CD4-positive, alpha-beta T cell (primary cell): ENCODE measurements around the gene GMEB2. TPM values are rescaled to one million over a fixed set of nuclear protein-coding genes. Genes with fewer than 3 reads are reported as not detected.
"Not testable (repeated sequence)": the region's sequence is repeated elsewhere in the genome, so short reads cannot be mapped to it uniquely, and the experiment has no call there.

Experiments
- ATAC-seq: fragments of 200-7000 bp; cut with Tn5 transposase; one replicate; pipeline ENCODE4 v1.10.0; 2022; ENCODE audit warnings: mild to moderate bottlenecking; ENCODE audit not compliant: poor library complexity
- CTCF ChIA-PET: fragments of 350-600 bp; sonication (Branson Sonifier 250); formaldehyde crosslinking; loops from one replicate; lab custom pipeline; 2021; ENCODE audit warnings: antibody characterized with exemption, inconsistent platforms; lab: Charles Lee
- POLR2A ChIA-PET: fragments of 350-600 bp; sonication (Branson Sonifier 250); formaldehyde crosslinking; loops from one replicate; lab custom pipeline; 2021; ENCODE audit warnings: antibody characterized with exemption, inconsistent platforms; lab: Charles Lee
- DNase-seq, 14 experiments: peaks; one replicate each; pipeline ENCODE4 v3.0.0-alpha.2; 2013 to 2020; ENCODE audit warnings: mixed read lengths in 2 of 14
- H3K27ac ChIP-seq, 2 donors: one replicate each; pipeline versions ENCODE4 v1.5.1 to v1.7.0; 2013; ENCODE audit warnings: low read length in 2 of 2, low read depth in 1 of 2, mild to moderate bottlenecking in 1 of 2
- H3K27me3 ChIP-seq, 2 experiments: 1 replicate in 1 of 2; 2 replicates in 1 of 2; pipeline versions ENCODE4 v1.6.1 to v1.7.0; 2013; ENCODE audit warnings: low read length in 2 of 2, control low read depth in 1 of 2, mild to moderate bottlenecking in 1 of 2, moderate library complexity in 1 of 2; ENCODE audit not compliant: insufficient read depth in 2 of 2, control insufficient read depth in 1 of 2
- H3K36me3 ChIP-seq: one replicate; pipeline ENCODE4 v1.6.1; 2013; ENCODE audit warnings: low read length, control low read depth; ENCODE audit not compliant: insufficient read depth
- H3K4me1 ChIP-seq: one replicate; pipeline ENCODE4 v1.6.1; 2013; ENCODE audit warnings: low read length, control low read depth; ENCODE audit not compliant: insufficient read depth
- H3K4me3 ChIP-seq: one replicate; pipeline ENCODE4 v1.5.1; 2013; ENCODE audit warnings: mild to moderate bottlenecking, low read length, moderate library complexity
- H3K9me3 ChIP-seq, 2 experiments: 1 replicate in 1 of 2; 2 replicates in 1 of 2; pipeline versions ENCODE4 v1.6.1 to v1.7.0; 2013; ENCODE audit warnings: low read length in 2 of 2, mild to moderate bottlenecking in 2 of 2, control low read depth in 1 of 2, moderate library complexity in 1 of 2; ENCODE audit not compliant: control insufficient read depth in 1 of 2, insufficient read depth in 1 of 2
- H3K27ac Mint-ChIP-seq: one replicate; pipeline ENCODE4 v1.8.0; 2020; ENCODE audit warnings: mixed read lengths
- H3K27me3 Mint-ChIP-seq: one replicate; pipeline ENCODE4 v1.8.0; 2021; ENCODE audit warnings: mixed read lengths
- H3K36me3 Mint-ChIP-seq: one replicate; pipeline ENCODE4 v1.8.0; 2021; ENCODE audit warnings: low read depth, mixed read lengths
- H3K4me1 Mint-ChIP-seq: one replicate; pipeline ENCODE4 v1.8.0; 2021; ENCODE audit warnings: low read depth, mixed read lengths
- H3K4me3 Mint-ChIP-seq: one replicate; pipeline ENCODE4 v1.8.0; 2020; ENCODE audit warnings: mild to moderate bottlenecking, mixed read lengths
- H3K9me3 Mint-ChIP-seq: one replicate; pipeline ENCODE4 v1.8.0; 2020; ENCODE audit warnings: mixed read lengths
- intact Hi-C, 2 experiments: fragments of 100-400 bp; cut with DNase I in 1 of 2; cut with micrococcal nuclease in 1 of 2; formaldehyde crosslinking; loops; one replicate each; pipeline versions ENCODE4 v1.15.1 to v1.9.0; 2023 to 2025; cut with DNase I, micrococcal nuclease
- total RNA-seq, 174 experiments: library from RNA in 2 of 174; stranded (reverse) in 2 of 174; gene quantifications; one replicate each; pipeline ENCODE4 v1.2.3 and lab custom pipeline; 2021 to 2026
- TF ChIP-seq, protein P1 (sequence below): fragments of 200-600 bp; IDR thresholded peaks from one replicate; pipeline ENCODE4 v1.8.0; 2022; ENCODE audit warnings: antibody characterized with exemption, mild to moderate bottlenecking

GMEB2 gene
- total RNA-seq, 2 experiments from 2014 or later = 32.9 to 34.0 TPM

DNA sequence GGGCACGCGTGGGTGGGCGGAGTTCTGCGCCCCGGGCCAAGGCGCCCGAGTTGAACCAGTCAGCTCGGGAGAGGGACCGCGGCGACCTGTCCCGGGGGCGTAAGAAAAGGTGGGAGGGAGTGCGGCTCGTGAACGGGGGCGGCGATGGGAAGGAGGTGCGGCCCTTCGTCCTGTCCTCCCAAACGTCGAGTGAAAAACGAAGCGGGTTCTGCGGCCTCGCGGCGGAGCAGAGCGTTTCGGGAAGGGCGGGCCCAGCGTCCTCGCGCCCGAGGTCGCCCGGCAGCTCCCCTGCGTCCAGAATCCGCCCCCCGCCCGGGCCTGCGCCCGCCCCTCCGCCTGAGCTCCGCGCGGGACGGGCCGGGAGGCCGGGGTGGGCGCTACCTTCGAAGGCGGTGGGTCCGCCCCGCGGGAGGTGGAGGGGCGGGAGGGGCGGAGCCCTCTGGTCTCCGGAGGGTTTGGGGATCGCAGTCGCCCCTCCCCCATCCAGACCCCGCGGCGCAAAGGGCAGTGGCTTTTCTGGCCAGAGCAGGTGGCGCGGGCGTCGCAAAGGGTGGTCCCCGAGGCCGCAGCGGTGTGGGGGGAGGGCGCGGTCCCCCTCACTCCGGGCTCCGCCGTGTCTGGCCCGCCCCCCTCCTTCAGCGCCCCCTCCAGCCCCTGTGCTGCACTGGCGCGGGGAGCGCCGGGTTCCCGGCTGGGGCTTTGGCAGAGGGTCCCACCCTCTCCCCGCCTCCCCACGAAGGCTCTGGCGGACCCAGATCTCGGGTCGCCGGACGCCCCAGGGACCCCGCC, 25.5 kb upstream of the GMEB2 start:
- H3K4me1 ChIP-seq = peaks cover 45% of the 10 kb centered on the region
- ATAC-seq = peak; percentile 51
- peak overlapping the region; percentile 88 for H3K27ac Mint-ChIP-seq
- peak overlapping the region; percentile 97 for H3K4me3 Mint-ChIP-seq
- H3K36me3 ChIP-seq = peaks cover 3% of the 10 kb centered on the region
- peak overlapping the region in 1 of 2 donors; percentile 38 for H3K27ac ChIP-seq
- ChIA-PET CTCF (interaction anchor here (1.7 kb wide), 1 partner anchor 10 kb away, joined by 11 read pairs; no protein-coding TSS in a partner anchor), POLR2A (interaction anchor here (0.7 to 3.0 kb wide), 8 partner anchors 9 to 98 kb away, joined by 3 to 20 read pairs (median 3); partner anchors contain the start of genes ARFRP1, GMEB2 and ZGPAT)
- DNase-seq = peak in 9 of 14 experiments; percentile 19 to 72 (median 45)
- peak overlapping the region; percentile 70 for H3K4me3 ChIP-seq
- H3K4me1 Mint-ChIP-seq = peaks cover 22% of the 10 kb centered on the region
- no peaks in the 10 kb centered on the region for H3K9me3 Mint-ChIP-seq
- intact Hi-C loops = loop anchor here (5.0 to 10.0 kb wide), 4 partner anchors 82 to 412 kb away; partner anchors contain the start of genes ABHD16B (in 1 of the 2), LIME1 (in 1 of the 2), PPDPF (in 1 of the 2) and SLC2A4RG (in 1 of the 2)
- peaks cover 9% of the 10 kb centered on the region for H3K36me3 Mint-ChIP-seq
- TF ChIP-seq, protein P1, sequence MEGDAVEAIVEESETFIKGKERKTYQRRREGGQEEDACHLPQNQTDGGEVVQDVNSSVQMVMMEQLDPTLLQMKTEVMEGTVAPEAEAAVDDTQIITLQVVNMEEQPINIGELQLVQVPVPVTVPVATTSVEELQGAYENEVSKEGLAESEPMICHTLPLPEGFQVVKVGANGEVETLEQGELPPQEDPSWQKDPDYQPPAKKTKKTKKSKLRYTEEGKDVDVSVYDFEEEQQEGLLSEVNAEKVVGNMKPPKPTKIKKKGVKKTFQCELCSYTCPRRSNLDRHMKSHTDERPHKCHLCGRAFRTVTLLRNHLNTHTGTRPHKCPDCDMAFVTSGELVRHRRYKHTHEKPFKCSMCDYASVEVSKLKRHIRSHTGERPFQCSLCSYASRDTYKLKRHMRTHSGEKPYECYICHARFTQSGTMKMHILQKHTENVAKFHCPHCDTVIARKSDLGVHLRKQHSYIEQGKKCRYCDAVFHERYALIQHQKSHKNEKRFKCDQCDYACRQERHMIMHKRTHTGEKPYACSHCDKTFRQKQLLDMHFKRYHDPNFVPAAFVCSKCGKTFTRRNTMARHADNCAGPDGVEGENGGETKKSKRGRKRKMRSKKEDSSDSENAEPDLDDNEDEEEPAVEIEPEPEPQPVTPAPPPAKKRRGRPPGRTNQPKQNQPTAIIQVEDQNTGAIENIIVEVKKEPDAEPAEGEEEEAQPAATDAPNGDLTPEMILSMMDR = peak; percentile 12
- no peaks in the 10 kb centered on the region for H3K27me3 Mint-ChIP-seq
- no peaks in the 10 kb centered on the region for H3K9me3 ChIP-seq
- no peaks in the 10 kb centered on the region for H3K27me3 ChIP-seq

DNA sequence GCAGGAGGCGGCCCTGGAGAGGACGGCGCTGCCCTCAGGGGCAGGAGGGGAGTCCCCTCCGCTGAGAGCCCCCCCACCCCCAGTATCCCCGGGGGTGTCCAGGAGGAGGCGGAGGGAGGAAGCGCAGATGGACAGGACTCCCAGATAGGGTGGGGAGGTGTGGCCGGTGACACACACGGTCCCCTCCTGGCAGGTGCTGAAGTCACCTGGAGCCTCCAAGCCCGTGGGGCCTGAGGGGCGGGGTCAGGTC, 25.0 kb upstream of the GMEB2 start:
- DNase-seq = peak in 7 of 14 experiments; percentile 36 to 76 (median 57)
- Mint-ChIP-seq H3K9me3 (no peaks in the 10 kb centered on the region), H3K36me3 (peaks cover 9% of the 10 kb centered on the region), H3K27ac (peak overlapping the region; percentile 88), H3K4me3 (peak overlapping the region; percentile 97), H3K27me3 (no peaks in the 10 kb centered on the region), H3K4me1 (peaks cover 22% of the 10 kb centered on the region)
- Histone ChIP-seq H3K36me3 (peaks cover 3% of the 10 kb centered on the region), H3K27me3 (no peaks in the 10 kb centered on the region), H3K27ac (peak overlapping the region; percentile 34 to 38), H3K4me1 (peaks cover 40% of the 10 kb centered on the region), H3K9me3 (no peaks in the 10 kb centered on the region), H3K4me3 (peak overlapping the region; percentile 70)
- peak; percentile 44 for ATAC-seq
- TF ChIP-seq, protein P1 = no peak
- ChIA-PET CTCF (interaction anchor here (1.7 kb wide), 1 partner anchor 10 kb away, joined by 11 read pairs; no protein-coding TSS in a partner anchor), POLR2A (interaction anchor here (0.7 to 3.0 kb wide), 6 partner anchors 8 to 84 kb away, joined by 3 to 20 read pairs (median 7); partner anchors contain the start of genes ARFRP1, GMEB2 and ZGPAT)
- intact Hi-C loops = loop anchor here (5.0 to 10.0 kb wide), 4 partner anchors 83 to 413 kb away; partner anchors contain the start of genes ABHD16B (in 1 of the 2), LIME1 (in 1 of the 2), PPDPF (in 1 of the 2) and SLC2A4RG (in 1 of the 2)

DNA sequence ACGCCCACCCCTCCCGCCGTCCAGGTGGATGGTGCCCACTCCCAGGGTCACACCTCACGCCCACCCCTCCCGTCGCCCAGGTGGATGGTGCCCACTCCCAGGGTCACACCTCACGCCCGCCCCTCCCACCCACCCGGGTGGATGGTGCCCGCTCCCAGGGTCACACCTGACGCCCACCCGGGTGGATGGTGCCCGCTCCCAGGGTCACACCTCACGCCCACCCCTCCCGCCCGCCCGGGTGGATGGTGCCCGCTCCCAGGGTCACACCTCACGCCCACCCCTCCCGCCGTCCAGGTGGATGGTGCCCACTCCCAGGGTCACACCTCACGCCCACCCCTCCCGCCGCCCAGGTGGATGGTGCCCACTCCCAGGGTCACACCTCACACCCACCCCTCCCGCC, 23.6 kb upstream of the GMEB2 start:
- H3K9me3 ChIP-seq, CTCF ChIA-PET, H3K27me3 Mint-ChIP-seq, H3K36me3 Mint-ChIP-seq, H3K4me3 Mint-ChIP-seq, H3K27me3 ChIP-seq, H3K36me3 ChIP-seq, DNase-seq, H3K9me3 Mint-ChIP-seq, H3K27ac Mint-ChIP-seq, H3K4me3 ChIP-seq, ATAC-seq, H3K27ac ChIP-seq: not testable (repeated sequence)
- intact Hi-C loops = loop anchor here (5.0 to 10.0 kb wide), 4 partner anchors 84 to 414 kb away; partner anchors contain the start of genes ABHD16B (in 1 of the 2), LIME1 (in 1 of the 2), PPDPF (in 1 of the 2) and SLC2A4RG (in 1 of the 2)
- peaks cover 25% of the 10 kb centered on the region for H3K4me1 Mint-ChIP-seq
- POLR2A ChIA-PET = interaction anchor here (2.8 kb wide), 1 partner anchor 9 kb away, joined by 20 read pairs; no protein-coding TSS in a partner anchor
- H3K4me1 ChIP-seq = peaks cover 38% of the 10 kb centered on the region
